NCI-H1048 (cell line): ENCODE results near the gene IL1RL2.

Experiments used
- DNase-seq: peaks from one replicate; lab custom pipeline; 2025; lab: John Stamatoyannopoulos, UW

The IL1RL2 gene

DNA sequence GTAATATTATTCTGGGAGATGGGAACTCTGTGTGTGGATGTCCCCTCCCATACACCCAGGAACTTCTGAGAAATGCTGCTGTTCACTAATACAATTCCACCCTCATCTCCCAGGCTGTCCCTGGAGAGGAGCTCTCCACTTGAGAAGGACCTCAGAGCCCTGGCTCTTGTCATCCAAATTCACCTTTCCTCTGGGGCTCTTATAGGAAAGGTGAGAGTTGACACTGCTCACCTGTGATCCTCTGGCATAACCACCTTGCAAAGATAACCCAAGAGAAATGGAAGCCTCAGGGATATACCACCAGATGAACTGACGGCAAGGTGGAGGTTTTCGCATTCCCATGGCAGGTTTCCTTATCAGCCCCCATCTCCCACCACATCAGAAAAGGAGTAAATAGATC lies 52.0 kb downstream of the IL1RL2 start:
- DNase-seq = no peak

DNA sequence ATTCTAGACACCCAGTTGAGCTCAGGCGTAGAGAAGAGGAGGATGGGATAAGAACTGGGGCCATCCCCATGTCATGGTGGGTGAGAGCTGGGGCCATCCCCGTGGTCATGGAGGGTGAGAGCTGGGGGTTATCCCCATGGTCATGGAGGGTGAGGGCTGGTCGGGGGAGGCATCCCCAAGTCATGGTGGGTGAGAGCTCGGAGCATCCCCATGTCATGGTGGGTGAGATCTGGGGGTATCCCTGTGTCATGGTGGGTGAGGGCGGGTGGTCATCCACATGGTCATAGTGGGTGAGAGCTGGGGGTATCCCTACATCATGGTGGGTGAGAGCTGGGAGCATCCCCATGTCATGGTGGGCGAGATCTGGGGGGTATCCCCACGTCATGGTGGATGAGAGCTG lies 52.5 kb downstream of the IL1RL2 start:
- DNase-seq = no peak

DNA sequence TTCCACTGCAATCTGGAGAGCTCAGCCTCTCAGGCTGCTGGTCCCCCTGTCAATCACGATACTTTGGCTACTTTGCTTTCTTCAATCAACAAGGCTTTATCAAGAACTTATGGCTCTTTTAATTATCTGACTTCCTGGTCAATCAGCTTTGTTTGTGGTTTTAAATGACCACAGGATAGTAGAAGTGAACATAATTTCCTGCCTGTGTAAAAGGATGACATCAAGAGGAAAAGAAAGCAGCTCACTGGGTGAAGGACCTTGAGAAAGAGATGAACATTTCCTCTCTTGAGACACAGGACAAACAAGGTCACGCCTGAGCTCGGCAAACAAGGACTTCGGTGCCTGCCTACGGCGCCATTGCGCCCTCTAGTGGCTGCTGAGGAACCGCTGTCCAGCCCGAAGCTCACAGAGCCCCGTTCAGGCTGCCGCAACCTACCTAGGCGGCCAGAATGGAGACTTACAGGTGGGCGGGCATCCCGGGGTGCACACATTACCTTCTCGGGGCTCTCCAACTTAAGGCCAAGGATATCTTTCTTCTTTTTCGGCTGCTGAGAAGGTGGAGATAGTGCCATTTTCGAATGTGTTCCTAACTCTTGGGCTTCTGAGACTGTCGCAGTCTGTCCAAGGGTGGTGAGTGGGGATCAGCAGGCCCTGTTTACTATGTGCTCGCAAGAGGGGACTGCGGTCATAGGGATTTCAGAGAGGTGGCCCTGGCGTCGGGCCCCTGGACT lies 54.0 kb downstream of the IL1RL2 start:
- DNase-seq = peak; percentile 35

DNA sequence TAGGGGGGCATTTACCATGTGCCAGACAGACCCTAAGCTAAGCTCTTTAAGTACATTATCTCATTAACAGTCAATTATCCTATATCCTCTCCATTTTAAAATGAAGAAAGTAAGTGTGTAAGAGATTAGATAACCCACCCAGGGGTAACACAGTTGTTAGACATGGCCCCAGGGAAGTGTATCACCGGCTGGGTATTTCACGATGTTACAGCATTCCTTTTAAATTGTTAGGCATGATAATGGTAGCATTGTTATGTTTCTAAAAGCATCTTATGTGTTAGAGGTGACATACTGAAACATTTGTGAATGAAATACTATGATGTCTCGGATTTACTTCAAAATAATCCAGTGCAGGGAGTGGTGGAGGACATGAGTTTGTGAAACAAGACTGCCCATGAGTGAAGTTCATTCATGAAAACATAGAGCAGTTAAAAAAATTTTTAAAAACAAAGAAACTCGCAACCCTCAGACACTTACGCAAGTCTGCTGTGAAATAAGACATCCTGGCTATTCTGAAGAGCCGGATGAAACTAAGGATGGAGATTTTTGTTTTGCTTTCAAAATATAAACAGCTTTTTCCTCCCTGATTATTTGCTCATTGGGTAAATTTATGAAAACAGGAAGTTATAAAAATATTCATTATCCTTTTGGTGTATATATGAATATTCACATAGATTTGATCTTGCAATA lies 54.9 kb downstream of the IL1RL2 start:
- DNase-seq = no peak

DNA sequence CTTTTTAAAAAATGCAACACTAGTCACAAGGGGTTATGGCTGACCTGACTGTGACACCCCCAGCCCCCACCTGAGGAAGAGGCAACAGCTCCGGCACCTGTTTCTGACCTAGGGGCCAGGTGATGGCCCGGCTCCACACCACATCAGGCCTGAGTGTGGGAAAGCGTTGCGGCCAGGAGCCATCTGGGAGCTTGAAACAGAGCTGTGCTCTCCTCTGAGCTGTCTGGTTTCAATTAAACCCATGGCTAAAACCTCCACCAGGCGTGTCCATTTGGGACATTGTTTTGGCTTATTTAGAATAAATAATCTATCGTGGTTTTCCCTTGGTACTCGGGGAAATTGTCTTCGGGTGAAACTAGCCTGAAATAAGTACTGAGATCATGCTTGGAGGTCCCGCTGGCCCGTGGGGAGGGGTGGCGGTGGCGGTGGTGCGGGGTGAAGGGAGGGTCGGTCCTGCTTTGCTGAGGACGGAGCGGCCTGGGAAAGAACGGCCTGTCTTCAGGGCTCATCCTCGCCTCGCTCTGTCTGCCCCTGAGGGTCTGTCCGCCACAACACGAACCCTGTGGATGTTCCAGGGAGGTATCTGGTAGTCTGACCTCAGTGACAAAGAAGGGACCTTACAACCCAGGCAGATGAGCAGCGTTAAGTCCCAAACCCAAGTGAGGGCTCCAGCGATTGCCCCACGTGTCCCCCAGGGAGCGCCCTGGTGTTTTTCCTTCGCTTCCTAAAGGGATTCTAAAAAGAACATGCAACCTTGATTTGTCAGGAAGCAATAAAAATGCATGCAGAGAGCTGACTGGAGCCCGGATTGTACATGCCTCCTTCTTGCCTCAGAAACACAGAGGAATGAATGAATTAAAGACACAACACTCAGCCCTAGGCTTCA lies 58.7 kb downstream of the IL1RL2 start:
- no peak for DNase-seq

DNA sequence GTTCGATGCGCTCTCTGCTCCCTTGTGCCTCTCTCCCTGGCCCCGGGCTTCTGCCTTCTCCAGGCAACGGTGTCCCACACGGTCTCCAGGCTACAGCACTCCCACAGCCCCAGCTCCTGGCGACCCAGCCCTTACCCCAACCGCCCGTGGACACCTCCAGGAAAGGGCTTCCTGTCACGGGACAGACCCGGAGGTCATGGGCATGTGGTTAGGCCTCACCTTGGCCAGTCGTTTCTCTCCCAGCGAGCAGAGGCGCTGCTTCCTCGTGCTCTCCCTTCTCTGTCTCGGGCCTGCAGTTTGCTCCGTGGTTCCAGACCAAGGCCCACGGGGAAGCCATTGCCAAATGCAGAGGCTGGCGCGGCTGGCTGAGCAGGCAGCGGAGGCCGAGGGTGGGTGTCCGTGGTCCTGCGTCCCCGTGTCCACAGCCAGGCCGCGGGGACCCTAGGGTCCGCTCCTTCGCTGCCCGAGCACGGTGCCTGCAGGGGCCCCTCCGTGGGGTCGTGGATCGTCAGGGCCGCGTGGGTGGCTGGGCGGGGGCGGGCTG lies 63.5 kb downstream of the IL1RL2 start:
- no peak for DNase-seq

DNA sequence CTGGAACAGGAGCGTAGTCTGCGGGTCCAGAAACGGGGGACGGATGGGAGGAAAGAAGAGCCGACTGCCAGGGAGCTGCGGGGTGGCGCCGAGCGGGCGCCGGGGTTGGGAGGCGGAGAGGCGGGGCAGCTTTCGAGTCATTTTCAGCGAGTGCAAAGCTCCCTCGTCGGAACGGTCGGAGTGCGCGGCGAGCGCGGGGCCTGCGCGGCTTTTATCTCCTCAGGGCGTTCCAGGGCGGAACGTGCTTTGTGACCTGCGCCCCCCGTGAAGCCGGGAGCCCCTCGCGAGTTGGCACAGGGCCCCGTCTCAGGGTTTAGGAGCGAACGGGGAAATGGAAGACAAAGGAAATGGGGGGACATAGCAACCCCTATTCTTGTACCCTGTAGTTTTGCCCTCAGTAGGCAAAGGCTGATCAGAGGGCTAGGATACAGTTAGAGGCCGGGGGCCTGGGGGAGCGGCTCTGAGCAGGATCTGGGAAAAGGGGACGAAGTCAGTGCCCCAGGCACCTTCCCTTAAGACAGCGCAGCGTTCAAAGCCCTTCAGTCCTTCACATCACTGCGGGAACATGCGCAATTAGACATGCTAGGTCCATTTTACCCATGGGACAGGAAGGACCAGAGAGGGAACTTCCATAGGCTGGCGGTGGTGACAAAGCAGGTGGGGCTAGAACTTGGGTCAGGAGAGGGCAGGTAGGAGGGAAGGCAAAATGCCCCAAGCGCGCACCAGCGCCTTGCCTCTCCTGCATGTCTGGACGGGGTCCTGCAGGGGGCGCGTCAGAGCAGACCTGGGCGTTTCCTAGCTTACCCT lies 64.4 kb downstream of the IL1RL2 start:
- no peak for DNase-seq

DNA sequence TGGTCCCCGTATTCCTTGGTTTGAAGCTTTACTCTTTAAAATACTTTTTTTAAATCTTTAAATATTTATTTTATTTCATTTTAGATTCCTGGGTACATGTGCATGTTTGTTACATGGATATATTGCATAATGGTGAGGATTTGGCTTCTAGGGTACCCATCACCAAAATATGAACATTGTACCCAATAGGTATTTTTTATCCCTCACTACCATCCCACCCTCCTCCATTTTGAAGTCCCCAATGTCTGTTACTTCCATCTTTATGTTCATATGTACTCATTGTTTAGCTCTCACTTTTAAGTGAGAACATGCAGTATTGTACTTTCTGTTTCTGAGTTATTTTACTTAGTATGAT lies 65.0 kb downstream of the IL1RL2 start:
- DNase-seq = no peak

DNA sequence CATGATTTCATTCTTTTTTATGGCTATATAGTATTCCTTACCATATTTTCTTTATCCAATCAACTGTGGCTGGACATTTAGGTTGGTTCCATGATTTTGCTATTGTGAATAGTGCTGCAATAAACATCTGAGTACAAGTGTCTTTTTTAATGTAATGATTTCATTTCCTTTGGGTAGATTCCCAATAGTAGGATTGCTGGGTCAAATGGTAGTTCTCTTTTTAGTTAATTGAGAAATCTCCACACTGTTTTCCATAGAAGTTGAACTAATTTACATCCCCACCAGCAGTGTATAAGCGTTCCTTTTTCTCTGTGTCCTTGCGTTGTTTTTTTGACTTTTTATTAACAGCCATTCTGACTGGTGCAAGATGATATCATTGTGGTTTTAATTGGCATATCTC lies 65.4 kb downstream of the IL1RL2 start:
- DNase-seq = no peak

DNA sequence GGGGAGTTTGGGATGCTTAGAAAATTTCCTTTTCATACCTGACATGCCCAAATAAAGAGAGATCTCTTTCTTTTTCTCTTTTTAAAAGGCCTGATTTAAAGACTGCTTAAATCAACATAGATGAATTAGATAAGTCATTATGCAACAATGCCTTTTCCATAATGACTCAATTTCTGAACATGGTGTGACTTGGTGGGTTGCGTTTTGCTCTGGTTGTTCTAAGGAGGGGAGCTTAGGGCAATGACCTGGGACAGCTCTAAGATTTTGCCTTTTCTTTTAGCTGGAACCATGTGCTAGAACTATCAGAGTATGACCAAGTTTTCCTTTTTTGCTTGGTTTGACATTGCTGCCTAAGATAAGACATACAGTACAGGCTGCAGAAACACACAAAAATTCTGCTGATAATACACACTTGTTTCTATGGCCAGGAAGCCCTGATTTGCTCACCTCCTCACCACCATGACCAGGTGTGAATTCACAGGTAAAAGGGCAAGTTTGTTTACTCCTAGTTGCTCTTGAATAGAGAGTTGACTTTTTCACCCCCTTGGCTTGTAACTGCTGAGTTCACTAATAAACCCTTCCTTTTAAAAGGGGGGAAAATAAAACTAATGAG lies 66.4 kb downstream of the IL1RL2 start:
- DNase-seq = no peak

DNA sequence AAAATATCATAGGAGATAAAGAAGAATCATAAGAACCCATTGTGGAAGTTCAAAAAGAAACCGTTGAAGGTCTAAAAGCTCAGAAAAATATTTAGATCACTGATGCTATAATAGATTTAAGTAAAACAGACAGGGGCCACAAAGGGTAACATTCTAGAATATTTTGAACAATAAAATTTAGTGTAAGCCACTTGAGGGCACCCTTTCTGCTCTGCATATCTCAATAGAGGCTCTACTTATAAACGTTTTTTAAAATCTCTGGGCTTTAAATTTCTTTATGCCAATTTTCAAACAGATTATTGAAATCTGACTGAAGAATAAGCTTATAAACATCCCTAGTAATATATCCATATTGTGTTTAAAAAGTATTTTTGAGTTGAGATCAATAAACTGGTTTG lies 66.9 kb downstream of the IL1RL2 start:
- no peak for DNase-seq

DNA sequence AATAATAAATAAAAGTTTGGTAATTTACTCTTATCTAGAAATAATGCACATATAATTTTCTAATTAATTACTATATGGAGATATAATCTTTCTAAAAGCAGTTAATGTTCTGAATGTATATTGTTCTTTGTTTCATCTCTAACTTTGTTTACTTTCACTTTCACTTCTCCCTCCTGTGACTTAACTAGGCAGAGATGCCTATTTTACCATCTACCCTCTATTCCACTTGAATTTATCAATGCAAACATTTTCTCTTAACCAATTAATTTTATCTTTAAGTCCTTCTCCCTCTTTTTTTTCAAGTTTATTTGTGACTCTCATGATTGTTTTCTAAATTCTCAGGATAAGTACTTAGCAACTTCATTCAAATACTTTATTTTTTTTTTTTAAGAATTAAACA lies 69.5 kb downstream of the IL1RL2 start:
- no peak for DNase-seq

DNA sequence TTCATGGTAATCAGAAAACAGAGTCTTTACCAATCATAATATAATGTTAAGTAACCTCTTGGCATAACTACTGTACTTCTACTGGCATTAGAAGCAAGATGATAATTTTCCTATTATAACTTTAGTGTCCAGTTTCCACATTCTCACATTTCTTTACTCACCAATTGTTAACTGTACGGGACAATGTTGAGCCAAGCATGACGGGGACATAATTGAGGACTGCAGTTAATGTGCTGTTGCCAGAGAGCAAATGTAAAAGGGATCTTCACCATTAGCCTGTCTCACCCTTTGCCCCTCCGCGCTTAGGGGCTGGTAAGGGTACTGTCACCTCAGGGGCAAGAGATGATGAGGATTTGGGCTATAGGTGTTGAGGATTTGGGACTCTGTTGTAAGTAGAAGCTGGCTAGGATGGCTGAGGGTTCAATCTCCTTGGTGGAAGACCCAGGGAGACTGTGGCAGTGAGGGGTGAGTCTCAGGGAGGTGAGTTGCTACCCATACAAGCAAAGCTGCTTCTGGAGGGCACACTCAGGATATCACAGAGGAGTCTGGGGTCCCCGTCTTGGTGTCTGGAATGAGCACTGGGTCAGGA lies 70.1 kb downstream of the IL1RL2 start:
- DNase-seq = no peak

DNA sequence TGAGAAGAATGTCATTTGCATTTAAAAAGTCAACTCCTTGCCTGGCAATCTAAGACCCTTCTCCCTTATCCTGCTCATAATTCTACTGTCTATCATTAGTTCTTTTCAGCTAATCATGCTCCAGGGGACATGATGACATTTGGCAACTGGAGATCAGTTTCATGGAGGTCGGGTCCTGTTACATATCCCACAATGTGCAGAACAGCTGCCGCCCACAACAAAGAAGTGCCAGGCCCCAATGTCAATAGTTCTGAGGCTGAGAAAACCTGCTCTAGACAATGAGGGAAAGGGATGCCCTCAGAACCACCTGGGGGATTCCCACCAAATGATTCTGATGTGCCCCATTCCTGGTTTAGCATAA lies 71.2 kb downstream of the IL1RL2 start:
- DNase-seq = no peak

DNA sequence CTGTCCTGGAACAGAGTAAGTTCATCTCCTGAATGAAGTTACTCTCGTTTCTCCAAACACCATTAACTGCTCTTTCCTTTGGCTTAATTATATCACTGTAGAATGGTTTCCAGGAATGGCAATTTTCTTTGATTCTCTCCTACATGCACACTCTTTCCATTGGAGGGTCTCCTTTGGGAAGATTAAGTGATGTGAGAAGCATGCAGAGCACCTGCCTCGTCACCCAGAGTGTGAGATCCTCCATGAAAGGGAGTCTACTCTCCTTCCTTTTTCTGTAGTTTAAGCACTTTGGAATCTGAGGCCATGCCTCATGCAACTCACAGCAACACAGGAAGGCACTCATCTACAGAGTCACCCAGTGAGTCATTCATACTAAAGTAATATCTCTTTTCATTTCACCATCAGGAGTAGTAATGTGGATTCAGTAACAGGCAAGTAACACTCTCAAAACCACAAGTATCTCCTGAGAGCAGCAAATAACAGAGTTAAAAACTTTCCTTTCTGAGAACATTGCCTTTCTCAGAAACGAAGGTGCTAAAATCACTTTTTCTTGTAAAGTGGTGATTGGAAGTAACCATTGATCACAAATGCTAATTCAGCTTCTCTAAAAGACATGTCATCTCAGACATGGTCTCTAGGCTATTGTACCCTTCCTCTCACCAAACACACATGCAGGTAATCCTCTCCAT lies 71.7 kb downstream of the IL1RL2 start:
- DNase-seq = no peak

DNA sequence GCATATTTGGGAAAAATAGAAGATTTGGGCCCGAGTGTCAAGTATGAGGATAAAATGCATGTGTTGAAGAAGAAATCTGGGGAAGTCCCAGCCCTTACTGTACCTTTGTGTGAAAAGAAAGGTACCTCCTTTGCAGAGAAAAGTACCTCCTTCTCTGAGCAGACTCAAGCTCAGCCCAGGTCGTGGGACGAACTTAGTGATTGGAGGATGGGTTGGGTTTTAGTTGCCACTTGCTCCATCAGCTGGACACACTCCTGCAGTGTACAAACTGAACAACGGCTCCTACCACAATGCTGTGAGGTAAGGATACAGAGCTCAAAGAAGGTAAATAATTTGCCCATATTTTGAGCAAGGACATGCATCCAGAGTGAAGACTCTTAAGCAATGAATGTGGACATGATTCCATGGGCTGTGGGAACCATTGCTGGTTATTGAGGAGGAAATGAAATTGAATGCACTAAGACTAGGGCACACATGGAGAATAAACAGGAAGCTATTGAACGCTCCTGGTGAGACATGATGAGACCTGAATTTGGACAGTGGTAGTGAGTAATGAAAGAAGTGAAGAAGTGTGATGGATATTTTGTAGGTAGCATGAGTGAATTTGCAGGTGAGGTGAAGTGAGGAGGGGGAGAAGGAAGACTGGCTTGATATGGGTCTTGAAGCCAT lies 74.8 kb downstream of the IL1RL2 start:
- no peak for DNase-seq

DNA sequence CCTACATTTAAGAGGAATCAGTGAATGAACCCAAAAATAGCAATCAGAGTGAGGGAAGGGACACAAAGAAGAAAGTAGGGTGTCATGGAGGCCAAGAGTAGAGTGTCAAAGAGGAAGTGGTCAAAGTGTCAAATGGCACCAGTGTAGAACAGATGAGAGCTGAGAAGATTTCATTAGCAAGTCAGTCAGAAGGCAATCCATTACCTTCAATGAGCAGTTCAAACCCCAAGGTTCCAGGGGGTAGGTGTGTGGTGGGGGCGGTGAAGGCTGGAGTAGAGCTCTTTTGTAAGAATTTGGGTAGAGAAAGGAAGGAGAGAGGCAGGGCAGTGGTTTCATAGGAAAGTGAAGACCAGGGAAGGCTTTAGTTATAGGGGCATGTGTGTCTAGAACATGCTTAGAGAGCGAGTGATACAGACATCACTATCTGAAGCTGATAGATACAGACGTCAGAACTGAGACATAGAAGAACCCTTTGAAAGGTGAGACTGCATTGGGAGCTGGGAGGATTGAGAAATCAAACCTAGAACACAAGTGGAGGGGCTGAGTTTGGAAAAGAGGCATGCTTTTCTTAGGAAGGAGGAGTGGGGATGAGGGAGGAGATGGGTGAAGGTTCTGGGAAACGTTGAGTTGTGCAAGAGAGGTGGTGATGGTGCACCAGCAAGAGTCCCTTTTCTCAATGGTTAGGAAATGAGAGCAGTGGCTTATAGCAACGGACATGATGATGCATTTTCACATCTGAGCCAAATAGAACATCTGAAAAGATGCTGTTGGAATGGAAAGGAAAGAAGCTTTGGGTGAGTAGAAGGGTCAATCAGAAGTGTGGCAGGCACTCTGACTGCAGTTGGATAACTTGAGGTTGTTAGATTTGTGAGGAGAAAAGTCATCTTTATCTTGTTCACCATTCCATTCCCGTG lies 75.7 kb downstream of the IL1RL2 start:
- no peak for DNase-seq

DNA sequence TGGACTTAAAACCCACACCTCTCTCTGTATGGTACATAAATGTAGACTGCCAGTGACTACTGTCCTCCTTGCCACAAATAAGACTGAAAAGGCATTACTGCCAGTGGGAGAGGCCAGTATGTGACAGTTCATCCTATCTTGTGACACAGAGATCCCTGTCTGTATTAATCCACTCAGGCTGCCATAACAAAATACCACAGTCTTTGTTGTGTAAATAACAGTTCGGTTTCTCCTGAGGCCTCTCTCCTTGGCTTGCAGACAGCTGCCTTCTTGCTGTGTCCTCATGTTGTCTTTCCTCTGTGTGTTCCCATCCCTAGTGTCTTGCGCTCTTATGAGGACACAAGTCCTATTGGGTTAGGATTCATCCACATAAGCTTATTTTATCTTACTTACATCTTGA lies 78.1 kb downstream of the IL1RL2 start:
- no peak for DNase-seq

DNA sequence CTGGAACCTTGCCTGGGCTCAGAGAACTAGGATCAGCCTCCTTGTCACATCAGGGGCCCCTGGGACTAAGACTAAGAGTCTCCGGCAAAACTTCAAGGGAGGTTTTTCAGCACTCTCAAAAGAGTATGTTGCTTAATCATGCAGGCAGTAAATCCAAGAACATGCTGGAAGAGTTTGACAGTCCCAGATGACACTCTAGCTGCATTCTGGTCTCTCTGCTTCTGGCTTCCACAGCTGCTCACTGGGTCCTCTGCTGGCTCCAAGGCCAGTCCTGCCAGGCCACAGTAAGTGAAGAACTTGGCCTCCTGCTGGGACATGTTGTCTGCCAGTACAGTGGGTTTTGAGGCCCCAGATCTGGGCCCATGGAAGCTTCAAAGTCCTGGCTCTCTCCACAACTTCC lies 79.4 kb downstream of the IL1RL2 start:
- DNase-seq = no peak
